ENCODE measurements around the gene PPP1R9A.

DNA sequence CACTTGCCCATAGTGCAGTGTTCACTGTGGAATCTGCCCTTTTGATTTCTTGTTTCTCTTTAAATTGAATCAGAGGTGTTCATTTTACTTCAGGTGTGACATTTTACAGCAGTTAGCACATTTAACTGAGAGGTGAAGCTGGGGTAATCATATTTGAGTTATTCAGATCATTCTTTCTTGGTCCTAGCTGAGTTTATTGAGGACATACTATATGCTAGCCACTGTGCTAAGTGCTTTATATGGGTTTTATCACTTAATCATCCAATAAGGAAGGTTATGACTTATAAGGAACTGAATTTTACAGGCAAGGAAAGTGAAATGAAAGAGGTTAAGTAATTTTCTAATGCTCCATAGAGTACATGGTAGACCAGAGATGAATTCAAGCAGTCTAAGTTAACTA is 337.2 kb downstream of the PPP1R9A start:
- TF ChIP-seq, protein P1, sequence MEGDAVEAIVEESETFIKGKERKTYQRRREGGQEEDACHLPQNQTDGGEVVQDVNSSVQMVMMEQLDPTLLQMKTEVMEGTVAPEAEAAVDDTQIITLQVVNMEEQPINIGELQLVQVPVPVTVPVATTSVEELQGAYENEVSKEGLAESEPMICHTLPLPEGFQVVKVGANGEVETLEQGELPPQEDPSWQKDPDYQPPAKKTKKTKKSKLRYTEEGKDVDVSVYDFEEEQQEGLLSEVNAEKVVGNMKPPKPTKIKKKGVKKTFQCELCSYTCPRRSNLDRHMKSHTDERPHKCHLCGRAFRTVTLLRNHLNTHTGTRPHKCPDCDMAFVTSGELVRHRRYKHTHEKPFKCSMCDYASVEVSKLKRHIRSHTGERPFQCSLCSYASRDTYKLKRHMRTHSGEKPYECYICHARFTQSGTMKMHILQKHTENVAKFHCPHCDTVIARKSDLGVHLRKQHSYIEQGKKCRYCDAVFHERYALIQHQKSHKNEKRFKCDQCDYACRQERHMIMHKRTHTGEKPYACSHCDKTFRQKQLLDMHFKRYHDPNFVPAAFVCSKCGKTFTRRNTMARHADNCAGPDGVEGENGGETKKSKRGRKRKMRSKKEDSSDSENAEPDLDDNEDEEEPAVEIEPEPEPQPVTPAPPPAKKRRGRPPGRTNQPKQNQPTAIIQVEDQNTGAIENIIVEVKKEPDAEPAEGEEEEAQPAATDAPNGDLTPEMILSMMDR (IDR thresholded peaks at IDR 0.05) = no peak
- no peak for TF ChIP-seq POLR2A (IDR thresholded peaks at IDR 0.05)
